ENCODE data around the gene TSKS.

TSKS gene

GRCh38 chr19:49779731-49780555 lies 16.8 kb upstream of the TSKS start:
- peaks cover 21 to 35% of the 10 kb centered on the region in 2 experiments; a peak in 2 of 3 replicates for H3K36me3 ChIP-seq (ENCODE audit: control insufficient read depth in 2 of 2, insufficient read depth in 1 of 2, low read length in 2 of 2)
- ChIA-PET POLR2A (interaction anchor here (0.5 kb wide), 1 partner anchor 234 kb away, joined by 6 read pairs; no protein-coding TSS in a partner anchor), CTCF (interaction anchor here (0.7 to 1.0 kb wide), 2 partner anchors 8 to 22 kb away, joined by 3 to 5 read pairs; no protein-coding TSS in a partner anchor)
- H3K4me3 ChIP-seq (ENCODE audit: low read depth, low read length): no peak overlapping the region
- TF ChIP-seq CTCF (tag by site-specific recombination; IDR thresholded peaks at IDR 0.05) (no peak), GLIS1 (tag by site-specific recombination; IDR thresholded peaks at IDR 0.05) (no peak), ZNF548 (tag by site-specific recombination; IDR thresholded peaks at IDR 0.05) (no peak), SCRT1 (tag by site-specific recombination; IDR thresholded peaks at IDR 0.05; ENCODE audit: borderline replicate concordance) (no peak), ZNF501 (tag by site-specific recombination; IDR thresholded peaks at IDR 0.05) (no peak), ZNF274 (IDR thresholded peaks at IDR 0.05; ENCODE audit: low read length) (no peak), ZNF274 (tag by site-specific recombination; IDR thresholded peaks at IDR 0.05; ENCODE audit: borderline replicate concordance) (no peak), AEBP2 (tag by site-specific recombination; IDR thresholded peaks at IDR 0.05; ENCODE audit: borderline replicate concordance) (no peak), ZNF324 (tag by site-specific recombination; IDR thresholded peaks at IDR 0.05) (no peak), HOXD13 (CRISPR knock-in tag; IDR thresholded peaks at IDR 0.05; ENCODE audit: borderline replicate concordance) (no peak)
- no peak overlapping the region for H3K27ac ChIP-seq (ENCODE audit: extremely low read depth, low read depth, low read length)
- no peaks in the 10 kb centered on the region for H3K4me1 ChIP-seq (ENCODE audit: control insufficient read depth, insufficient read depth, low read length)
- H3K9me3 ChIP-seq (ENCODE audit: control insufficient read depth, insufficient read depth, low read depth, low read length): no peaks in the 10 kb centered on the region

- Histone ChIP-seq H3K9me3 (ENCODE audit: control insufficient read depth, insufficient read depth, low read depth, low read length) (no peaks in the 10 kb centered on the region), H3K27ac (ENCODE audit: extremely low read depth, low read depth, low read length) (no peak overlapping the region), H3K4me3 (ENCODE audit: low read depth, low read length) (no peak overlapping the region), H3K4me1 (ENCODE audit: control insufficient read depth, insufficient read depth, low read length) (no peaks in the 10 kb centered on the region), H3K36me3 (ENCODE audit: control insufficient read depth in 2 of 2, insufficient read depth in 1 of 2, low read length in 2 of 2) (peaks cover 9 to 14% of the 10 kb centered on the region in 2 experiments; a peak in 2 of 3 replicates)
- ChIA-PET POLR2A (interaction anchor here (1.2 kb wide), 1 partner anchor 10 kb away, joined by 3 read pairs; the partner anchor contains the start of gene AP2A1), CTCF (interaction anchor here (0.5 to 0.7 kb wide), 2 partner anchors 10 to 230 kb away, joined by 3 read pairs; no protein-coding TSS in a partner anchor)
- TF ChIP-seq ZNF785 (tag by site-specific recombination; IDR thresholded peaks at IDR 0.05) (no peak), MEIS1 (CRISPR knock-in tag; IDR thresholded peaks at IDR 0.05; ENCODE audit: borderline replicate concordance) (no peak), ZNF133 (tag by site-specific recombination; IDR thresholded peaks at IDR 0.05) (no peak), ZNF555 (tag by site-specific recombination; conservative IDR thresholded peaks at IDR 0.05) (no peak), ZNF37A (tag by site-specific recombination; IDR thresholded peaks at IDR 0.05) (no peak), HIC1 (tag by site-specific recombination; IDR thresholded peaks at IDR 0.05) (no peak), SP3 (tag by site-specific recombination; IDR thresholded peaks at IDR 0.05) (no peak), ZNF121 (tag by site-specific recombination; IDR thresholded peaks at IDR 0.05) (no peak), ZNF692 (tag by site-specific recombination; IDR thresholded peaks at IDR 0.05) (no peak), ATF2 (tag by site-specific recombination; IDR thresholded peaks at IDR 0.05; ENCODE audit: low read depth) (no peak), KLF10 (tag by site-specific recombination; IDR thresholded peaks at IDR 0.05) (no peak), PRDM4 (tag by site-specific recombination; IDR thresholded peaks at IDR 0.05) (no peak), ZXDB (tag by site-specific recombination; IDR thresholded peaks at IDR 0.05) (no peak)
Observed at GRCh38 chr19:49776371-49776764, 13.3 kb upstream of the TSKS start.
